Neural cell (in vitro differentiated cells): Measurements from ENCODE around the gene ADGRF1.

Source experiments
- EP300 ChIP-seq: fragments of 450-650 bp; conservative IDR thresholded peaks from 2 replicates; pipeline ENCODE4 v1.6.1; 2014; ENCODE audit warnings: antibody characterized with exemption, mild to moderate bottlenecking, moderate library complexity; ENCODE audit not compliant: poor library complexity, severe bottlenecking
- EZH2 ChIP-seq: fragments of 200-600, 300-800 bp; shearing (Covaris generic), sonication (generic); IDR thresholded peaks from 2 replicates; pipeline ENCODE4 v1.6.1; 2014; ENCODE audit warnings: antibody characterized with exemption, low read length, borderline replicate concordance, mild to moderate bottlenecking; ENCODE audit not compliant: insufficient read depth, poor library complexity, severe bottlenecking
- MXI1 ChIP-seq: fragments of 450-650 bp; conservative IDR thresholded peaks from 2 replicates; pipeline ENCODE4 v1.6.1; 2014; ENCODE audit warnings: antibody characterized with exemption, mild to moderate bottlenecking; ENCODE audit not compliant: poor library complexity, severe bottlenecking
- POLR2AphosphoS5 ChIP-seq: IDR thresholded peaks from 2 replicates; pipeline ENCODE4 v1.6.1; 2012
- RAD21 ChIP-seq: fragments of 450-650 bp; conservative IDR thresholded peaks from 2 replicates; pipeline ENCODE4 v1.6.1; 2014; ENCODE audit warnings: antibody characterized with exemption, mild to moderate bottlenecking, moderate library complexity
- SMC3 ChIP-seq: fragments of 450-650 bp; conservative IDR thresholded peaks from 2 replicates; pipeline ENCODE4 v1.6.1; 2014; ENCODE audit warnings: antibody characterized with exemption, mild to moderate bottlenecking, moderate library complexity; ENCODE audit not compliant: poor library complexity
- TAF1 ChIP-seq: IDR thresholded peaks from 2 replicates; pipeline ENCODE4 v1.6.1; 2012; ENCODE audit warnings: low read depth
- TF ChIP-seq, protein P1 (sequence below): fragments of 450-650 bp; IDR thresholded peaks from 2 replicates; pipeline ENCODE4 v1.5.1; 2014; ENCODE audit warnings: antibody characterized with exemption, mild to moderate bottlenecking, moderate library complexity; ENCODE audit not compliant: poor library complexity, severe bottlenecking
- TF ChIP-seq, protein P2 (sequence below): IDR thresholded peaks from 2 replicates; pipeline ENCODE4 v1.6.1; 2012; ENCODE audit warnings: borderline replicate concordance

DNA sequence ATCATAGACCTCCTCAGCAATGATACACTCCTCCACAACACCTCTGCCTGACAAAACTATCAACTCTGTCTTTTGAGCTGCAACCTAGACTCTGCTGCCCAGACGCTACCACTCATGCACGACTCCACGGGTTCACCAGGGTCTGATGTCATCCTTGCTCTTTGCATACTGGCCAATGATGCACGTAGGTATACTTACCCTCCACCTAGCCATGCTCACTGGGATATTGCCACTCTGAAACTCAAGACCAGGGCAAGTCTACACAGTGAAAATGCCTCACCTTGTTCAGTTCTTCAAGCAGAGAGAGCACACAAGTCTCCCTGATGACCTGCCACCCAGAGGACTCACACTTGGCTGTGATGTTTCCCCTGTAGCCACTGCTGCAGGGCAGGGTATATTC is 27.7 kb downstream of the ADGRF1 start:
- TF ChIP-seq POLR2AphosphoS5 (no peak), EP300 (no peak), EZH2 (no peak), TAF1 (no peak), MXI1 (no peak), RAD21 (no peak), SMC3 (no peak)
- TF ChIP-seq, protein P1, sequence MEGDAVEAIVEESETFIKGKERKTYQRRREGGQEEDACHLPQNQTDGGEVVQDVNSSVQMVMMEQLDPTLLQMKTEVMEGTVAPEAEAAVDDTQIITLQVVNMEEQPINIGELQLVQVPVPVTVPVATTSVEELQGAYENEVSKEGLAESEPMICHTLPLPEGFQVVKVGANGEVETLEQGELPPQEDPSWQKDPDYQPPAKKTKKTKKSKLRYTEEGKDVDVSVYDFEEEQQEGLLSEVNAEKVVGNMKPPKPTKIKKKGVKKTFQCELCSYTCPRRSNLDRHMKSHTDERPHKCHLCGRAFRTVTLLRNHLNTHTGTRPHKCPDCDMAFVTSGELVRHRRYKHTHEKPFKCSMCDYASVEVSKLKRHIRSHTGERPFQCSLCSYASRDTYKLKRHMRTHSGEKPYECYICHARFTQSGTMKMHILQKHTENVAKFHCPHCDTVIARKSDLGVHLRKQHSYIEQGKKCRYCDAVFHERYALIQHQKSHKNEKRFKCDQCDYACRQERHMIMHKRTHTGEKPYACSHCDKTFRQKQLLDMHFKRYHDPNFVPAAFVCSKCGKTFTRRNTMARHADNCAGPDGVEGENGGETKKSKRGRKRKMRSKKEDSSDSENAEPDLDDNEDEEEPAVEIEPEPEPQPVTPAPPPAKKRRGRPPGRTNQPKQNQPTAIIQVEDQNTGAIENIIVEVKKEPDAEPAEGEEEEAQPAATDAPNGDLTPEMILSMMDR: no peak
- TF ChIP-seq, protein P2, sequence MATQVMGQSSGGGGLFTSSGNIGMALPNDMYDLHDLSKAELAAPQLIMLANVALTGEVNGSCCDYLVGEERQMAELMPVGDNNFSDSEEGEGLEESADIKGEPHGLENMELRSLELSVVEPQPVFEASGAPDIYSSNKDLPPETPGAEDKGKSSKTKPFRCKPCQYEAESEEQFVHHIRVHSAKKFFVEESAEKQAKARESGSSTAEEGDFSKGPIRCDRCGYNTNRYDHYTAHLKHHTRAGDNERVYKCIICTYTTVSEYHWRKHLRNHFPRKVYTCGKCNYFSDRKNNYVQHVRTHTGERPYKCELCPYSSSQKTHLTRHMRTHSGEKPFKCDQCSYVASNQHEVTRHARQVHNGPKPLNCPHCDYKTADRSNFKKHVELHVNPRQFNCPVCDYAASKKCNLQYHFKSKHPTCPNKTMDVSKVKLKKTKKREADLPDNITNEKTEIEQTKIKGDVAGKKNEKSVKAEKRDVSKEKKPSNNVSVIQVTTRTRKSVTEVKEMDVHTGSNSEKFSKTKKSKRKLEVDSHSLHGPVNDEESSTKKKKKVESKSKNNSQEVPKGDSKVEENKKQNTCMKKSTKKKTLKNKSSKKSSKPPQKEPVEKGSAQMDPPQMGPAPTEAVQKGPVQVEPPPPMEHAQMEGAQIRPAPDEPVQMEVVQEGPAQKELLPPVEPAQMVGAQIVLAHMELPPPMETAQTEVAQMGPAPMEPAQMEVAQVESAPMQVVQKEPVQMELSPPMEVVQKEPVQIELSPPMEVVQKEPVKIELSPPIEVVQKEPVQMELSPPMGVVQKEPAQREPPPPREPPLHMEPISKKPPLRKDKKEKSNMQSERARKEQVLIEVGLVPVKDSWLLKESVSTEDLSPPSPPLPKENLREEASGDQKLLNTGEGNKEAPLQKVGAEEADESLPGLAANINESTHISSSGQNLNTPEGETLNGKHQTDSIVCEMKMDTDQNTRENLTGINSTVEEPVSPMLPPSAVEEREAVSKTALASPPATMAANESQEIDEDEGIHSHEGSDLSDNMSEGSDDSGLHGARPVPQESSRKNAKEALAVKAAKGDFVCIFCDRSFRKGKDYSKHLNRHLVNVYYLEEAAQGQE: no peak
